ENCODE results near the gene SPOP.
"Not testable (repeated sequence)": the region's sequence is repeated elsewhere in the genome, so short reads cannot be mapped to it uniquely, and the experiment has no call there.

The SPOP gene

DNA sequence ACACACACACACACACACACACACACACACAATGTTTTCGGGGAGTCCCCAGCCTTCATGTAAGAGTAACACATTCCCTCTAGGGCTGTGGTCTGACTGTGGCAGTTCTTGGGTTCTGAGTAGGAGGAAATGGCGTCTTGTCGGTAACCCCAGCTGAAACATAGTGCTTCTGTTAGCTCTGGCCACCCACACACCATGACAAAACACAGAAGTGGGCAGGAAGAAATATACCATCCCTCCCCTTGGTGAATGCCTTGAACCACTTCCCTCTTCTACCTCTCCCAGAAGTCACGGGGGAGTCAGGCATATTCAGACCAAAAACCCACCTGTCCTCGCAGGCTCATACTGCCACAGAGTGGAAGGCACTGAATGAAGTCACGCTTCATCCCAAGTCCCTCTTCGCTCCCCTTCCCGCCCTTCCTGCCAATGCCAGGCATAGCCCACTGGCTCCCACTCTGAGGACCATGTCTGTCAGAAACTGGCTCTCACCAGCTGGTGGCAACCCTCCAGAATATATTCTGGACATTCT, 18.4 kb upstream of the SPOP start:
- no peak for DNase-seq (ENCODE audit: low read depth, low spot score)
- H3K27ac ChIP-seq, result no peak overlapping the region

DNA sequence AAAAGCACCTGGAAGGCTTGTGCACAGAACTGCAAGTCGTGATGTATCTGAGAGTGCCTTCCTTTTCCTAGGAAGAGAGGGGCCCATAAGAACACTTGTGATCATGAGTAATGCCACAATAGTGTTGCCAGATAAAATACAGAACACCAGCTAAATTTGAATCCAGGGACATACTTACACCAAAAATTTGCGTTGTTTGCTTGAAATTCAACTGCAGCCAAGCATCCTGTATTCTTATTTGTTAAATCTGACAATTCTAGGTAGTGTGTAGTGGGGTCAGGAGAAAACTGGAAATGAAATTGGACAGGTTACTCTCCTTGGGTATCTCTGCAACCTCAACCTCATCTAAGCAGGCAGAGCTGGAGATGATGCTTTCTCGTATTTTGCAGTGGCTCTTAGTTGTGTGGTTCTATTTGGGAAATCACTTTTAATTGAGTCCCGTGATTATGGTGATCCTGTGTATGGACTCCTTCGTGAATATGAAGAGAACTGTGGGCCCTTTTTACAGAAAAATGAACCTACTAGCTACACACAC, 17.9 kb upstream of the SPOP start:
- DNase-seq (ENCODE audit: low read depth, low spot score), result no peak
- no peak overlapping the region for H3K27ac ChIP-seq

DNA sequence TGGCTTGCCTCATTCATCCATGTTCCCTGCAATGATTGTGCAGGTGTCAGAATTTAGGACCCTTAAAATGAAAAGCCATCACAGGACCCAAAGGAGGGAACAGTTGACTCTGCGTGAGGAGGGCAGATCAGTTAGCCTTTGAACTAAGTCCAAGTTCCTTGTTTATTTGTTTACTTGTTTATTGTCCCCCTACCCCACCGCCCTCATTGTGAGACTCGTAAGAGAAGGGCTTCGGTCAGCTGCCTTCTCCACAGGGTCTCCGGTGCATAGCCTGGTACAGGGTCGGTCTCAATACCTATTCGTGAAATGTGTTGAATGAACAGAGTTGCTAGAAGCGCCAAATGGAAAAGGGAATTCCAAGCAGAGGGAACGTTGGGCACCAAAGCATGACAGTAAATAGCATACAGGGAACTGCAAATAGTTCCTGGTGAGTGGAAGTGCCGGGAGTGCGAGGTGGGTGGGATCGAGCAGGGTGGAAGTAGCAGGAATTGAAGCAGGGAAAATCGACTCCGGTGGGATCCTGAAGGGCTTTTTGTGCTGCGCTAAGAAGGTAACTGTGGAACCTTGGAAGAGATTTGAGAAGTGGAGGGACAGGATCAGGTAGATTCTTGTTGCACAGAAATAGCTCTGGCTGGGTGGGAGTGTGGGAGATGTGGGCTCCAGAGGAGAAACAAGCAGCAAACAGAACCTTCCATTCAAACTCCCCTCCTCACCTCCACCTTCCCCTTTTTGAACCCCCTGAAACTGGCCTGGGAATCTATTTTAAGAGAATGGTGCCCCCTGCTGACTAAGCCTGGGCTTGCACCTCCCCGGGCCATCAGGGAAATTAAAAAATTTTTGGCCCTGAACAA, 17.2 kb upstream of the SPOP start:
- H3K27ac ChIP-seq, result no peak overlapping the region

DNA sequence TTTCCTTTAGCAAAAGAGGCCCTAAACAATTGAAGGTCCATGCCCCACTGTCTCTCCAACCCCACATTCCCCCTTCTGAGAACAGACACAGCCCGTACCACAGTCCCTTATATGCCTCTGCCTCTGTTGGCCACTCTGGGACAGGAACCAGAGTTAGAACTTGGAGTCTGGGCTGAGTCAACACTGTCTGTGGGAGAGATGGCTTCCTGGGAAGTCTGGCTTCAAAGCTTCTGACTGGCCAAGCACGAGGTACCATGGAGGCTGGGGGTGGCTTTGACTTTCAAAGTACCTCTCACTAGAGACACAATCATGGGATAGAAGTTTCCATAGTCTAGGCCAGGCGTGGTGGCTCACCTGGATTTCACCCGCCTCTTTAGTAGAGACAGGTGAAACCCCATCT, 14.9 kb upstream of the SPOP start:
- H3K27ac ChIP-seq, result no peak overlapping the region

More for the DNA sequence above, 17.2 kb upstream of the SPOP start:
- DNase-seq (ENCODE audit: low read depth, low spot score), result no peak

DNA sequence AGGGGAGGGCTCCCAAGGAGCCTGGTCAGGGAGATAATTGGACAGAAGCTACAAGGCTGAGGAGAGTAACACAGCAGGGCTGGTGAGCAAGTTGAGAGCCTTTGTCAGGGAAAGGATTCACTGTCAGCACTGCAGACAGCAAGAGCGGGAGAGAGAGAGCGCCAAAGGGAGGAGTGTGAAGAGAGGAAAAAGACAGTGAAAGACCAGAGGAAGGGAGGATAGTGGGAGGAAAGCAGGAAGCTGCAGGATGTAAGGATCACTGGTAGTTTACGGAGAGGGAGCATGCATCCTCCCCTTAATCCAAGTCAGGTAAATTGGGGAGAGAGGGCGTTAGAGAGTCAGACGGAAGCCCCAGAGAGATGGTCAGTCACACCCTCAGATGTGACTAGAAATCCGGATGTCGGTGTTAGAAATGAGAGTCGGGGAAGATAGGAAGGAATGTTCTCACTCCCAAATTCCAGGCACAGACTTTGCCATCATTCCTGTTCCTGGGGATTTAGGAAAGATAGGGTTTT, 13.8 kb upstream of the SPOP start:
- no peak for DNase-seq (ENCODE audit: low read depth, low spot score)
- H3K27ac ChIP-seq, result no peak overlapping the region

More for the DNA sequence above, 14.9 kb upstream of the SPOP start:
- DNase-seq (ENCODE audit: low read depth, low spot score), result no peak

DNA sequence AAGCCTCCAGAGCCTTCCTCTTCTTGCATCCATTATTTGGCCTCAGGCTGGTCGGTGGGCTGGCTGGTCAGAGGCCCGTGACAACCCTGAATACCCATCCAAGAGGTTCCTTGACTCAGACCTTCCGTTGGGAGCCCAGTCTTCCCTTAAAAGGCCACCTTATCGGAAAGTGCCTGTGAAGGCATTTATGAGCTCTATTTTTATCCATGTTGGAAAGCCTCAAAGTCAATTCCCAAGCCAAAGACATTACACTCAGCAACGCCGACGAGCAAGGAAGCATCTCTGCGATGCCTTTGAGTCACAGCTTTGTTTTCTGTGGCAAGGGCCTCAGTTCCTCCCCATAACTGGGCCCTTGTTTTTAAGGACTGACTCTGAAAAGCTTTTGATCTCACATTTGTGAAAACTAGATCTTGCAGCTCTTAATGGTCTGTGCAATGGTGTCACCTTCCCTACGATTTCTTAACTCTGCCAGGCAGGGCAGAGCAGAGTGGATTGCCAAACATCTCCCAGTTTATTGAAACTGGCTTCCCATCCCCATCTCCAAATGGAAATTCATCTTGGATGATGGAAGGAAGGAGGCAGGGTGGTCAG, 13.3 kb upstream of the SPOP start:
- no peak overlapping the region for H3K27ac ChIP-seq

DNA sequence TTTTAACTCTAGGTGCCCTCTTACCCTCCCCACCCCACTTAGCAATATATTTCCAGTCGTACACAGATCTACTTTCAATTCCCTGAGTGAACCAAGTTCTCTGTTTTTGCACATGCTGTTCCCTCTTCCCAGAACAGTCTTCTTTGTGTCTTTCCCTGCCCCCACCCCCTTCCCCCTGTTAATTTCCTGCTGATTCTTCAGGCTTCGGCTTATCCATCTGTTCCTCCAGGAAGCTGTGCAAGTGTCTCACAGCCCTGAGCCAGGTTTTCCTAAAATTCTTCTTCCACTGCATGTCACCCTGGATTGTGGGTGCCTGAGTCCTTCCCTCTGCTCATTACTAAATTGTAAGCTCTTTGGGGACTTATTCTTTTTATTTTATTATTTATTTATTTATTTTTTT, 12.4 kb upstream of the SPOP start:
- no peak overlapping the region for H3K27ac ChIP-seq
- DNase-seq (ENCODE audit: low read depth, low spot score), result no peak

More for the DNA sequence above, 13.3 kb upstream of the SPOP start:
- no peak for DNase-seq (ENCODE audit: low read depth, low spot score)

DNA sequence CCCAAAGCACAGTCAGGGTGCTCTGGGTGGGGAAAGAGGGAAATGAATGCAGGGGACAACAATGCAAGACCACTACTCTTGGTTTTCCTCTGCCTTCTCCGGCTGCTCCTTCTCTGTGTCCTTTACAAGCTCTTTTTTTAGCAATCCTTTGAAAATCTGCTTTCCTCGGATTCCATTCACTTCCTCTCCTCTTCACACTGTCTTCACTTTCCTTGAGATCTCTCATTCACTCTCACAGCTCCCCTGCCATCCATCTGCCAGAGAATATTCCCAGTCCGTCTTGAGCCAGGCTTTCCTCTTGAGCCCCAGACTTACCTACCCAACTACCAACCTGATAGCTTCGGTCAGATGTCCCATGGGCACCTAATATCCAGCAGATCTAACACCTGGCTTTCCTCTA, 11.0 kb upstream of the SPOP start:
- no peak for DNase-seq (ENCODE audit: low read depth, low spot score)
- H3K27ac ChIP-seq, result no peak overlapping the region

DNA sequence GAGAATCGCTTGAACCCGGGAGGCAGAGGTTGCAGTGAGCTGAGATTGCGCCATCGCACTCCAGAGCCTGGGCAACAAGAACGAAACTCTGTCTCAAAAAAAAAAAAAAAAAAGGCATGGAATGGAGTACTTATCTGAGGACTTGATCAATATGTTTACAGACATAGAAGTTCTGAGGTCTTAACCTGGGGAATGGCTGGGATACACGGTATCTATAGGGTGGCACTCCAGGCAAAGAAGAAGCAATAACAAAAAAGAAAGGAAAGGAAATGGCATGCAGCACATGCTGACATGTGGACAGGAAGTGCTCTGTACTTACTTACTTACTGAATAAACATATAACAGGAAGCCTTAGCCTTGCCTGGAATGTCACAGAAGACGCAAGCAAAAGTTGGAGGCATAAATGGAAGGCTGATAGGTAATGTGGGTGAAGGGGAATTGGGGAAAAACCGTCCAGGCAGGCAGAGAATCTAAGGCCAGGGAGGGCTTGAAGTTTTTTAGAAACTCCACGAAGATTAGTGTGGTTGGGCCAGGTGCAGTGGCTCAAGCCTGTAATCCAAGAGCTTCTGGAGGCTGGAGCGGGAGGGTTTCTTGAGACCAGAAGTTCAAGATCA, 10.1 kb upstream of the SPOP start:
- no peak overlapping the region for H3K27ac ChIP-seq
- DNase-seq (ENCODE audit: low read depth, low spot score), result no peak

DNA sequence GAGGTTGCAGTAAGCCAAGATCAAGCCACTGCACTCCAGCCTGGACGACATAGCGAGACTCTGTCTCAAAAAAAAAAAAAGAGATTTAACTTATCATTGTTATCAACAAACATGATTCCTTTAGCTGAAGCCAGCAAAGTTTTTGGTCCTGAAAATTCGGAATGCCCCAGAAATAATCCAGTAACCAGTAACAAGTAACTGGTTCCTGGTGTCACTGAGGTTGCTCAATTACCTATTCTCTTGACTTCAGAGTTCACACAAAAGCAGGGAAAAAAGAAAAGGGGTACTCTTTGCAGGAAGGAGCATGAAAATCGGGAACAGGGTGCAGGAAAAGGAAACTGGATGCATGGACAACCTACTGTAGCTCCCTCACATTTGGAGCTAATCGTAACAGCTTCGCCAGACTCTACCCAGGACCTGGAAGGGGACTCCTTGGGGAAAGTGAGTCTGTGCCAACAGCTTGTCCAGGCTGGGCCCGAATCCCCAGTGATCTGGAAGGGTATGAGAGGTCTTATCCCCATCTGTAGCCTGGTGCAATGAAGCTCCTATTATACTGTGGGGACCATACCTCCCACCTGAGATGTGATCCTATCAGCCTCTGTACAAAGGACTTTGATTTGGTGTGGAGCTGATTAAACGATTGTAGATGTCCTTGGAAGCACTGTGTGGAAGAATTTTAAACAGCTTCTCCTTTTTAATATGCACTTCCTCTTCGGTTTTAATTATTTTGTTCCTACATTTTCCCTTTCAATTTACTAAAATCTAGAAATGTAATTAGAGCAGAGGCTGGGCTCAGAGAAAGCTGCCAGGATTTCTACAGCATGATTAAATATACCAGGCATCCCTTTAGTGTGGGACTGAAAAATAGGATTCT, 3.4 kb upstream of the SPOP start:
- no peak overlapping the region for H3K27ac ChIP-seq
- no peak for DNase-seq (ENCODE audit: low read depth, low spot score)

DNA sequence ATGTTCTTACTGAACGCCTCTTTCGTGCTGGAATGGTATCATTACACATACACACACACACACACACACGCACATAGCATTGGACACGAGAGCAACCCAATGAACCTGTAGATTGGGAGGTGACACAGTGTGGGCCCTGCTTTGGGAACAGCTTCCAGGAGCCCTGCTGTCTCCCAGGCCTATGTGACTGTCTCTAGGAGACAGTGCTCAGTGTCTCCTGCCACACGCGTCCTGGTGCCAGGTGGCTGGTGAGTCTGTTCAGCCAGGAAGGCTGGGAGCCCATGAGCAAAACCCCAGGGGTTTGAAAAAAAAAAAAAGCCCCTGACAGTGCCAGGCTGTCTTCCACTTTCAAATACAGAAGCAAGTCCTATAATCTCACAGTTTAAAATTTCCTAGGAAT, 2.4 kb upstream of the SPOP start:
- DNase-seq (ENCODE audit: low read depth, low spot score), result no peak
- H3K27ac ChIP-seq, result no peak overlapping the region

DNA sequence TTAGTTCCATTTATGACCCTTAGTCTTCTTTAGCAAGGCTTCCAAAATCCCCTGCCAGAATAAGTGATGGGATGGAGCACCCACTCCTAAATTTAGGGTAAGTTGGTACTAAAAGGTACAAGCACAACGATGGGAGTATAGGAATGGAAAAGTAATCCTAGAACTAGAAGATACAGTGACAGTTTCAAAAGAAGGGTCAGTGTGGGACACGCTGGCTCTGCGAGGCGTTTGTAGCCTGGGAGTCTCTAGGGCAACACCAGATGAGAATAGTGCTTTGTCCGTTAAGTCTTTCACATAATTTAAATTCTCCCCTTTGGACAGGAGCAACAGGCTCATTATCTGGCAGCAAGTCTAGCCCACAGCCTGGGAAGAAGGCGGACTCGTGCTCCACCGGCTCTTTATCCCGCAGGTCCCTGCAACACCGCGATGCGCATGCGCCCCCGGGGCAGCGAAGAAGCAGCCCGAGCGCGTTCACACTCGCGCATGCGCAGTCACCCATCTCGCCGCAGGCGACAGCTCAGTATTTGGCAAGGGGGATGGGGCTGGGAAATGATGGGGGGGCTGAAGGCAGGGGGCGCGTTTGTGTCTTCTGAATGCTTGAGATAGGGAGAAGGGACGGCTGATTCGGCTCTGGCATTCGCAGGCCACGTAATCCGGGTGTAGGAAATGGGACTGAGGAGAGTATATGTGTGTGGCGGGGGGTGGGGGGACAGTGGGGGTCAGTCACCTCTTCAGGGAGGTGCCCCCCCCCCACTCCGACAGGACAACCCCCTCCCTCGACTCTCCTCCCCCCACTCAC, 564 bp downstream of the SPOP start:
- DNase-seq (ENCODE audit: low read depth, low spot score), result peak; percentile 39
- peak overlapping the region; percentile 84 for H3K27ac ChIP-seq

DNA sequence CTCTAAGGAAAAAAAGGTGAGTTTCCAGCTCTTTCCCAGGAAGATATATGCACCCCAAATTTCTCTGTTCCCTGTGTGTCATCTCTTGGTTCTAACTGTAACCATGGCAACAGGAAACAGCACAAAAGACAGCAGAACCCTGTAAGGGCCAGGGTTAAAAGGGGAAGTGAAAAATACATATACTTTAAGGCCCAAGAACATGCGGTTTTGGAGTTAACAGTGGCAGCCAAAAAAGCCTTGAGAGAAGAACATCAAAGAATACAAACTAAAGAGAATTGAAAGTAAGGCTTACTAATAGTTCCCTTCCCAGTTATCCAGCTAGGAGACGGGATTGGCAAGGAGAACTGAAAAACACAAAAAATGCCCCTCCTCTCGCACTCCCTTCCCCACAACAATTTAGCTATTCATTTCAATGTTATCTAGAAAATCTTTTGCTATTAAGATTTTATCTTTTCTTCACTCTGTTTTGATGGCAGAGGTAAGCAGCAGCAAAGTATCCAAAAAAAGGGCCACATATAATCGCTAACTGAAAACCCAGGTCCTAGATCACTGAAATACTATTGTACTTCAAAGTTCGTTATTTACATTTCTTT, 1.5 kb downstream of the SPOP start:
- H3K27ac ChIP-seq, result peak overlapping the region; percentile 84
- DNase-seq (ENCODE audit: low read depth, low spot score), result no peak

DNA sequence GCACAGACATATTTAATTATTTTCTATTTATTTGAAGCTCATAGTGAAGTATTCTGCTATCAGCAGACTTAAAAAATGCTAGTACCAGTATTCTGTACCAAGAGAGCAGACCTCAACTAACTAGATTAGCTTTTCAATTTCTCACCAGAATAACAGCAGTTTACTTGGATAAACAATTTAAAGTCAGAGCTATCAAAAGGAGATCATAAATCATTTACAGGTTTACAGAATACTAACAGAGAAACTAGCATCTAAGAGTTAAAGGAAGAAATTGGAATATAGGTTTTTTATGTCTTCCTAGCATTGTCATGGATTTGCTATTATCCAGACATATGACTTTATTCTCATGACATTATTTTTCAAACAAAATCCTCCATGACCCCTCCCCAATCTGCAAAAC, 3.4 kb downstream of the SPOP start:
- no peak for DNase-seq (ENCODE audit: low read depth, low spot score)
- no peak overlapping the region for H3K27ac ChIP-seq

DNA sequence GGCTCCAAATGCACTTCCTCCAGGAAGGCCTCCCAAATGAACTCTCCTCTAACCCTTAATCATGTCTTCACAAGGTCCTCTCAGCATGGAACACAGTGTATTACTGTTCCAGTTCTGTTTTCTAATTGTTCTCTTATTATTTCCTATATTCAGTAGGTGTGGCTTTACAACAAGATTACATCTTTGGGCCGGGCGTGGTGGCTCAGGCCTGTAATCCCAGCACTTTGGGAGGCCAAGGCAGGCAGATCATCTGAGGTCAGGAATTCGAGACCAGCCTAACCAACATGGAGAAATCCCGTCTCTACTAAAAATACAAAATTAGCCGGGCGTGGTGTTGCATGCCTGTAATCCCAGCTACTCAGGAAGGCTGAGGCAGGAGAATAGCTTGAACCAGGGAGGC, 4.2 kb downstream of the SPOP start:
- not testable (repeated sequence) for H3K27ac ChIP-seq

DNA sequence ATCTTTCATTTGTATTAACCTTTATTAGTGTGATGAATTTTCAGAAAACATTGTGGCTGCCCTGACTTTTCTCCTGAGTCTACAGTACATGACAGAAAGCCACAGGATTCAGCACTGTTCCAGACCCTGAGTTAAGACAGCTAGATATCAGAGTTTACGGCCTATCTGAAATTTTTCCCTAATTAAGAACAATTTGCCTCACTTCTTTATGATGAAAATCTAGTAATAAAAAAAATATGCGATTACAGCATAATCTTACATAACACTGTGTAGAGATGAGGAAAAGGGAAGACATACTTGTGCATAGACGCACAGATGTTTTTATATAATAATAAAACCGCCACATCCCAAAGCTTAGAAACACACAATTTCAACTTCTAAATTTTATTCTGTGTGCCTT, 7.3 kb downstream of the SPOP start:
- H3K27ac ChIP-seq, result no peak overlapping the region
- DNase-seq (ENCODE audit: low read depth, low spot score), result no peak

More for the DNA sequence above, 4.2 kb downstream of the SPOP start:
- not testable (repeated sequence) for DNase-seq (ENCODE audit: low read depth, low spot score)

DNA sequence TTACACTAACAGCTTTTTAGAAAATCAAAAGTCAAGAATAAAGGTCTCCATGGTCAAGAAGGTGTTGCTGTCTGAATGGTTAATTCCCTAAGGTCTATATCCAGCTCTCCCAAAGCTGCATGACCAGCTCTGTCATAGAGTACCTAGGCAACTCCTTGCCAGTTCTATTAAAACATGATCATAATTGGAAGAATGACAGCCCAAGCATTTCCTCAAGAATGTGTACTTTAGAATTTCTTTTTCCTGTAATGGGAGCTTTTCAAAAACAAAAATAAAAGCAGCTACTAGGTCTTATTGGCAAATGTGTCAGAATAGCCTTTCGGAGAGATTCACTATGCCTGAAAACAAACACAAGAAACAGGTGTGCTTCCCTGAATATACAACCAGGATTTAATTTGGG, 7.9 kb downstream of the SPOP start:
- H3K27ac ChIP-seq, result no peak overlapping the region
- no peak for DNase-seq (ENCODE audit: low read depth, low spot score)

DNA sequence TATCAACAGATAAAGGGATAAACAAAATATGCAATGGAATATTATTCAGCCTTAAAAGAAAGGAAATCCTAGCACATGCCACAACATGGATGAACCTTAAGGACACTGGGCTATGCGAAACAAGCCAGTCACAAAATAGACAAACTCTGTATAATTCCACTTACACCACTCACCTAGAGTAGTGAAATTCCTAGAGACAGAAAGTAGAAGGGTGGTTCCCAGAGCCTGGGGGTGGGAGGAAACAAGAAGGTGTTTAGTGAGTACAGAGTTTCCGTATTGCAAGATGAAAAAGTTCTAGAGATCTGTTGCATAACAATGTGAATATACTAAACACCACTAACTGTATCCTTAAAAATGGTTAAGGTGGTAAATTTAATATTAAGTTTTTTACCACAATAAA, 10.0 kb downstream of the SPOP start:
- no peak for DNase-seq (ENCODE audit: low read depth, low spot score)
- H3K27ac ChIP-seq, result no peak overlapping the region
